ENCODE measurements around the gene THSD7B.
"Not testable (repeated sequence)": the region's sequence is repeated elsewhere in the genome, so short reads cannot be mapped to it uniquely, and the experiment has no call there.

The THSD7B gene

DNA sequence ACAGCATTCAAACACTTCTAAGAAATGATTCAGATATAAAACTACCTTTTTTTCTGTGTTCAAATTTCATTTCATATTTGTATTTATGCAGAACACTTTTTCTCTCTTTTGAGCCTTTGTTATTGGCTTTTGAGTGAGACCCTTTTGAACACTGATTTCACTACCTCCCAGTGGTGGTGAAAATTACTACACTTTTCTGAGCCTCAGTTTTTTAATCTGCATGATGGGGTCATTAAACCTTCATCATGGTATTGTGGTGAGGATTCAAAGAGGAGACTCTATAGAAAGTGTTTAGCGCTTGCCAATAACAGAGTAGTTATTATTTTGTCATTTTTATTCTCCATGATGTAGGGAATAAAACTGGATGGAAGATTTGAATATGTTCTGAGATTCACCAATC lies 169.8 kb downstream of the THSD7B start:
- DNase-seq: no peak

DNA sequence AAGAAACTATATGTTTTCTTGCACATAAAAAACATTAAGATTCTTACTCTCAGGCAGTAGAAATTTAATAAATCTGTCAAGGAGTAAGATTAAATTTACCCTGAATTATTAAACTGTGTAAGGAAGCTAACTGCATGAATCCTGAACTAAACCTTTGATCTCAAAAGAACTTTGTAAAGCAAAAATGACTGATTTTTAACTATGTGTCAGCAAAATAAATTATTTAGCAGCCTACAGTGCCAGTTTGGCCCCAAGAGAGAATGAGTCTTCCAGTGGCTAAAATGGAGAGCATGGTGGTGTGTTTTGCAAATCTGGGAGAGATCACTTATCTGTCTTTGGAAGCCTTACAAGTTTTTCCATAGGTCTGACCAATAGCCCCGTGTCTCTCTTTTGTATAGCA lies 190.7 kb downstream of the THSD7B start:
- DNase-seq: no peak

GRCh38 chr2:136957044-136957443 lies 191.7 kb downstream of the THSD7B start:
- no peak for DNase-seq

GRCh38 chr2:136962105-136962725 lies 196.9 kb downstream of the THSD7B start:
- no peak for DNase-seq

GRCh38 chr2:136966485-136966884 lies 201.1 kb downstream of the THSD7B start:
- no peak for DNase-seq

GRCh38 chr2:136980303-136980702 lies 215.0 kb downstream of the THSD7B start:
- no peak for DNase-seq

- not testable (repeated sequence) for DNase-seq
Measured at GRCh38 chr2:136981689-136982088, 216.3 kb downstream of the THSD7B start.

DNA sequence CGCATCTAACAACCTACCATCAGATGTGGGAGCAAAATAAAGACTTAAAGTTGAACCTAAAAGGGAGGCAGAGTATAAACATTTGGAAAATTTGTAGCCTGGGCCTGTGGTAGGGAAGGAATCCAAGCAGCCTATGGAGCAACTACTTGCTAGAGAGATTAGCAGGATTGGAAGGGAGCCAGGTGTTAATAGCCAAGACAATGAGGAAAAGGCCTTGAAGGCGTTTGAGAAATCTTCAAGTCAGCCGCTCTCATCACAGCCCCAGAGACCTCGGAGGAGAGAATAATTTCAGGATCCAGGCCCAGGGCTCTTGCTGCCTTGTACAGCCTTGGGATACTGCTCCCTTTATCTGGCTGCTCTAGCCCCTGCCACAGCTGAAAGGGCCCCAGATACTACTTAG lies 219.7 kb downstream of the THSD7B start:
- DNase-seq: no peak

DNA sequence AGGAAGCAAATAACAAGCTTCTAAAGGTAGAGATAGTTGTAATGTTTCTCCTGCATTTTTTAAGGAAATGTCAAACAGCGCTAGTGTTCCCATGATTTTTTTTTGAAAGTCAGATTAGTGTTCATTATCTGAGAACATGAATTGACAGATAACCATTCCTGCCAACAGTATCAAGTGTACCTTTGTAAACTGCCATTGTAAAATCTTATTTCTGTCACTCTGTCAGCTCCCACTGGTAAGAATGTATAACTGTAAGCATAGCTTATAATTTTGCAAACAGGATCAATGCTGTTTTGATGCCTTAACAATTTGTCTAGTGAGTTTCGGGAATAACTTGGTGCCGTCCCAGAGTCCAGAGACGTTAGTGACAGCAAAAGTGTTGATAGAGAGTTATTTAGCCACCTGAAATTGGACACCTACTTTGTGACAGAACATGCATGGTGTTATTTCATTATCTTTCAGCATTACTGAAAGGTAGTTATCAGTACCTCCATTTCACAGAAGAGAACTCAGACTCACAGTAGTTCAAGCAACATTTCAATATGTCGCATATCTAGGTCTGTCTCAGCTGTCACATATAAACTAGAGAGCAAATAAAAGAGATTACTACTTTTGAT lies 221.4 kb downstream of the THSD7B start:
- no peak for DNase-seq

GRCh38 chr2:136990316-136990715 lies 225.0 kb downstream of the THSD7B start:
- DNase-seq: no peak

GRCh38 chr2:136994793-136995192 lies 229.4 kb downstream of the THSD7B start:
- no peak for DNase-seq

DNA sequence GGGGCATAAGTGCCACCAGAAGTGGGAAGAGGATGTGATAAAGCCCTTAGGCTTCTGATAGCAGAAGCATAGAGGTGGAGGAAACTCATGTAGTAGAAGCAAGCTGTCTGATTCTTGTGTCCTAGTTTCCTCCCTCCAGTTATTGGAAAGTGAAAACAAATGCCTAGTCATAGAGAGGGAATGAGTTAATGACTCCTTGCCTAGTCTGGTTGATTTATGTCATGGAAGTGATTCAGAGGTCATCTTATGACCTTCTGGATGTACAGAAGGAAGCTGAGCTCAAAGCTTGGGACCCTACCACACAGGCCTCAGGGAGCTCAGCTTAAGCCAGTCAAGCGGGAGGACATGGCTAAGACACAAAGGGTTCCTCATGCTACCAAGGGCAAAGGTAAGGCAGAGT lies 232.2 kb downstream of the THSD7B start:
- no peak for DNase-seq

DNA sequence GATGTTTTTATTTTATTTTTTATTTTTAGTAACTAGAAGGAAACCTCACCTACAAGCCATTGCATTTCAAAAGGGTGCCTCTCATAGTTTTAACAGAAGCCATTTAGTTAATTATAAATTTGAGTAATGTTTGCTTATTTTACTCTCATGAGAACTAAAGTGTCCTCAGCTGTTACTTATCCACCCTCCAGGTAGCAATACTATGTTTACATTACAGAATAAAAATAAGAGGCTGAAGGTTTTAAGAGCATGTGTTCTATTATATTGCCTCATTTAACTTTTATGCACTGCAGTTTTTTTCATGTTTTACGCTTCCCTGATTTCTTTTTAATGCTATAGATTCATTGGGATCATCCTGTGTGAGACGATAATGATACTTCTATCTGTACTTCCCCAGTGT lies 235.5 kb downstream of the THSD7B start:
- DNase-seq: no peak

DNA sequence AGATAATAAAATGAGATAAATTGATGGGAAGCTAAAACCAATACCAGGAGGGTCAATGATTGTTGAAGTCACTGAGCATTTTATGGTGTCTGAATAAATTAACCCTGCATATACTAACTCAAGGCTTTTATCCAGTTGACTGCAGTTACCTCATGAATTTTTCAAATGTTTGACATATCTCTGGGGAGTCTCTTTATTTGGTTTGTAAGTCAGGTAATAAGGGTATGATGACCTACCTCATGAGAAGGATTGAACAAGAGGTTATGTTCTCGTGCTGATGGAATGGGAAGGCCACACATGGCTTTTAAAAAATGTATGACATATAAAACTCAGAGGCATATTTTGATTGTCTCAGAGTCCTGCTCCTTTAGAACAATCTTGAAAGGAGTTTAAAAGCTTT lies 237.6 kb downstream of the THSD7B start:
- no peak for DNase-seq

- DNase-seq: no peak
Measured at GRCh38 chr2:137005210-137005609, 239.9 kb downstream of the THSD7B start.

GRCh38 chr2:137007938-137008337 lies 242.6 kb downstream of the THSD7B start:
- DNase-seq: no peak

DNA sequence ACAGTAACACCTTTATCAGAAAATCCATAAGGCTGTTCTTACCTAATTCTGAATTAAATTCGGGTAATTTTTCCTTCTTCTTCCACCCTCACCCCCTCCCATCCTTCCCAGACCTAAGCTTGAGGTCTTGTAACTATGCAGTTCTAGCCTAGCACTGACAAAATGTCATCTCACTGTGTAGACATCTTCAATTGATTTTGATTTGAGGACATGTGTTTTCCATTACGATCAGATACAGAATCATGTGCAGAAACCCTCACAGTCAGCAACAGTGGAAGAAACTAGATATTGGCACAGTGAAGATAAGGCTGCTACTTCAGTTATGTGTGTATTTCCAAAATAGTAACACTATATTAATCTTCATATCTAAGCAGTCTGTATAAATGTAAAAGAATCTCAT lies 244.6 kb downstream of the THSD7B start:
- DNase-seq: no peak

DNA sequence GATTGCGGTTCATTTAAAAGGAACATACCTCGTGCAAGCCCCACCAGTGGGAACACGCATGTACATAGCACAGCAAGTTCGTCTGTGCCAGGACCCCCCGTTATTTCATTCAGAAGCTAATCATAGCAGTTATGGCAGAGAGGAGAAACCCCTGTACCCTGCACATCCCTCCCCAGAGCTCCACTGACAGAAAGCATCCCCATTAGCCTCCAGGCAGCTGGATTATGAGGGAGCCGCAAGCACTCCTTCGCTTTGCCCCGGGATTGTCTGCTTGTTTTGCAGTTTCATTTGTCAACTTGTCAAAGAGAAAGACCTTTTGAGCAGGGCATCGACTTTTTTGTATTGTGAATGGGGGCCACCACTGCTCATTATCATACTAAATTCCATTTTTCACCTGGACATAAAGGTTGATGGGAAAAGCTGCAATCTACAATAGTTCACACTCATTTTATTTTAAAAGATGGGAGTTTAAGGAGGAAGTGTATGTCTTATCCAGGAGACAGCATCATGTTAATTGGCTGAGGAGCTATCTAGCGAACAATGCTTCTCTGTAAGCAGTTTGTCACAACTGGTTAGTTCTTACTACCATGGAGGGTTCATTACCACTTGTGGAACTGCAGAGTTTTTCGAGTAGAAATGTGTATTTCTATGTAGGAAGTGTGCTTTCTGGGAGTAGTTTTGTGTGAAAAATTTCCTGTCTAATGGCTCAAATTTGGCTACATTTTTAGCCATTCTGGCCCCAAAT lies 255.3 kb downstream of the THSD7B start:
- no peak for DNase-seq

DNA sequence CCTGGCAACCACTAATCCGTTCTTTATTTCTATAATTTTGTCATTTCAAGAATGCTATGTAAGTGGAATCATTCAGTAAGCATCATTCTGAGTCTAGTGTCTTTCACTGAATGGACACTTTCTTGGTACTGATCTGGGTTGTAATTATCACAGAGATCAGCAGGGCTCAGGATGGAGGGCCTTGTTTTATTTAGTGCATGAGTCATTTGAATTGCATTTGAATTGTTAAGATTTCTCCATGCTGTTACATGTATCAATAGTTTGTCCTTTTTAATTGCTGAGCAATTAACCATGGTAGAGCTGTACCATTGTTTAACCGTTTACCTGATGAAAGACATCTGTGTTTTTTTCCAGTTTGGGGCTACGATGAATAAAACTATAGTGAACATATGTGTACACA lies 256.4 kb downstream of the THSD7B start:
- no peak for DNase-seq

GRCh38 chr2:137023205-137023604 lies 257.9 kb downstream of the THSD7B start:
- DNase-seq: no peak

GRCh38 chr2:137031731-137032130 lies 266.4 kb downstream of the THSD7B start:
- no peak for DNase-seq

DNA sequence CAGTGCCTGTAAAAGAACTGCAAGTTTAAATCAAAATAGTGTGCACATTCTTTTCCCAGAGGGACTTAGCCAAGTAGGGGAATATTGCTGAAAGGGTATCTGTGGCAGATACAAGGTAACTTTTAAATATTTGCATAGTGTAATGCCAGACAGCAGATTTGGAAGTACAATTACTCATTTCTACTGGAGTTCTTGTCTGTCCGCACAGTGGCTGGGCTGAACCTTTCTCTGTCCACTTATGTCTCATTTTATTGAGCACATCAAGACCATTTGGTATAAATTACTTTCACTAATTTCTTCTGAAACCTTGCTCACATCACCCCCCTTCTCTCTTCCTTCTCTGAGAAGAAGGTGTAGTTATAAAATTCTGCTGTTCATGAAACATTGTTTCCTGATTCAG lies 271.3 kb downstream of the THSD7B start:
- DNase-seq: no peak

GRCh38 chr2:137039482-137040152 lies 274.3 kb downstream of the THSD7B start:
- no peak for DNase-seq

DNA sequence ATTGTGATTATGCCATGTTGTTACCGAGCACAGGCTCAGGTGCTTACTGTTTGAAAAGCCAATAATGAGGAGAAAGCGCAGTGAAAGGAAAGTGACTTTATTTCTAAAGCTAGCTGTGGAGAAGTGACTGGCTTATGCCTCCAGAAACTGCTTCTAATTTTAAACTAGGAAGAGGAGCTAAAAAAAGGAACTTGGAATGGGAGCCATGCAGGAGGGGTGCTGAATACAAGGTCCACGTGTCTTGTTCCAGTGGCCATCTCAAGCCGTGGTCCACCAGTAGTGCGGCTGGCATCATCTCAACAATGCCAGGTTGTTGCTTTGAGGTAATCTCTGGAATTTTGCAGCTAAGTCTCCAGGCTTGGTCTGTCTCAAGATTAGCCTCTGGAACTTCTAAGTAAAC lies 282.0 kb downstream of the THSD7B start:
- DNase-seq: no peak

Measured in activated T-cell treated with anti-CD3 and anti-CD28 coated beads, Interleukin-2, amount 50 U/mL, for 48 hours (primary cell).